Adrenal gland (tissue), 5 donors: ENCODE measurements around the gene YWHAH.

Experiments used
- CTCF ChIP-seq, 6 experiments: fragments of 450-650 bp in 4 of 6; fragments of 200-600 bp in 2 of 6; sonication (generic) in 1 of 6; IDR thresholded peaks; 1 replicate in 5 of 6; 2 replicates in 1 of 6; pipeline versions ENCODE4 v1.5.1 to v1.8.0; 2016 to 2021; ENCODE audit warnings: antibody characterized with exemption in 6 of 6, mild to moderate bottlenecking in 2 of 6, moderate library complexity in 1 of 6
- POLR2A ChIP-seq, 2 donors: fragments of 450-650 bp; IDR thresholded peaks; one replicate each; pipeline ENCODE4 v1.6.1; 2017; ENCODE audit warnings: antibody characterized with exemption in 2 of 2, mild to moderate bottlenecking in 2 of 2, moderate library complexity in 1 of 2
- donor health status: DM: no; HTN: no; CAD: no.

GRCh38 chr22:31968022-31968421 is 23.7 kb downstream of the YWHAH start:
- TF ChIP-seq CTCF (IDR thresholded peaks at IDR 0.05) (no peak), POLR2A (IDR thresholded peaks at IDR 0.05) (no peak)
